ENCODE measurements around the gene CASZ1.

The CASZ1 gene

GRCh38 chr1:10637834-10638558 lies 158.4 kb downstream of the CASZ1 start:
- no peak for DNase-seq (ENCODE audit: low spot score)

GRCh38 chr1:10637400-10637799 lies 159.0 kb downstream of the CASZ1 start:
- no peak for DNase-seq (ENCODE audit: low spot score)

GRCh38 chr1:10635992-10636391 lies 160.5 kb downstream of the CASZ1 start:
- no peak for DNase-seq (ENCODE audit: low spot score)

- no peak for DNase-seq (ENCODE audit: low spot score)
Observed at GRCh38 chr1:10635085-10635896, 161.2 kb downstream of the CASZ1 start.

GRCh38 chr1:10634428-10635084 lies 161.9 kb downstream of the CASZ1 start:
- DNase-seq (ENCODE audit: low spot score) = peak; percentile 20

- DNase-seq (ENCODE audit: low spot score) = no peak
Observed at GRCh38 chr1:10634075-10634427, 162.4 kb downstream of the CASZ1 start.

- no peak for DNase-seq (ENCODE audit: low spot score)
Observed at GRCh38 chr1:10633416-10633815, 163.0 kb downstream of the CASZ1 start.

GRCh38 chr1:10632691-10633090 lies 163.8 kb downstream of the CASZ1 start:
- peak; percentile 10 for DNase-seq (ENCODE audit: low spot score)

- peak; percentile 39 for DNase-seq (ENCODE audit: low spot score)
Observed at GRCh38 chr1:10631811-10632593, 164.4 kb downstream of the CASZ1 start.

GRCh38 chr1:10631121-10631810 lies 165.2 kb downstream of the CASZ1 start:
- DNase-seq (ENCODE audit: low spot score) = no peak

- DNase-seq (ENCODE audit: low spot score) = no peak
Observed at GRCh38 chr1:10630661-10631120, 165.8 kb downstream of the CASZ1 start.

GRCh38 chr1:10629816-10630571 lies 166.5 kb downstream of the CASZ1 start:
- DNase-seq (ENCODE audit: low spot score) = peak; percentile 52

- DNase-seq (ENCODE audit: low spot score) = no peak
Observed at GRCh38 chr1:10629091-10629815, 167.2 kb downstream of the CASZ1 start.

GRCh38 chr1:10628685-10629084 lies 167.8 kb downstream of the CASZ1 start:
- DNase-seq (ENCODE audit: low spot score) = no peak

- DNase-seq (ENCODE audit: low spot score) = no peak
Observed at GRCh38 chr1:10626791-10627410, 169.5 kb downstream of the CASZ1 start.

GRCh38 chr1:10626131-10626731 lies 170.2 kb downstream of the CASZ1 start:
- DNase-seq (ENCODE audit: low spot score) = no peak

- DNase-seq (ENCODE audit: low spot score) = no peak
Observed at GRCh38 chr1:10625554-10625953, 170.9 kb downstream of the CASZ1 start.

GRCh38 chr1:10625076-10625475 lies 171.4 kb downstream of the CASZ1 start:
- no peak for DNase-seq (ENCODE audit: low spot score)
